Glomerular visceral epithelial cell (primary cell): ENCODE measurements around the gene TAS2R16.
"Not testable (repeated sequence)": the region's sequence is repeated elsewhere in the genome, so short reads cannot be mapped to it uniquely, and the experiment has no call there.

ENCODE experiments used
- DNase-seq: peaks from one replicate; pipeline ENCODE4 v3.0.0-alpha.2; 2016; ENCODE audit errors: extremely low spot score

The TAS2R16 gene

GRCh38 chr7:122972056-122972455, 23.4 kb downstream of the TAS2R16 start:
- DNase-seq: no peak

GRCh38 chr7:122970740-122971725, 24.5 kb downstream of the TAS2R16 start:
- no peak for DNase-seq

DNA sequence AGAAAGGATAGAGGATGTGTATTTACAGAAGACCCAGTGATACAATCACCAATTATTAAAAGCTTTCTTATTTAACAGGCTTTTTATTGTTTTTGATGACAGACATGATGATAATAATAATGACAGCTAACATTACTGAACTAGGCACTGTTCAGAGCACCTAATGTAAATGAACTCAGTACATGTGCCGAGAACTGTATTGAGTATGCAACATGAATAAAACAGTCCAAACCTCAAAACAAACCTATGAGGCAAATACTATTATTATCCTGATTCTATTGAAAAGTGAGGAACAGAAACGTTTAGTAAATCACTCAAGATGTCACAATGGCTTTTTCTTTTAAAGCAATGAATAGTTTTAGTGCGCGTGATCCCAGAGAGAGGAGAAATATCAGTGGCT, 27.1 kb downstream of the TAS2R16 start:
- no peak for DNase-seq

GRCh38 chr7:122965306-122965705, 30.2 kb downstream of the TAS2R16 start:
- peak; percentile 23 for DNase-seq

DNA sequence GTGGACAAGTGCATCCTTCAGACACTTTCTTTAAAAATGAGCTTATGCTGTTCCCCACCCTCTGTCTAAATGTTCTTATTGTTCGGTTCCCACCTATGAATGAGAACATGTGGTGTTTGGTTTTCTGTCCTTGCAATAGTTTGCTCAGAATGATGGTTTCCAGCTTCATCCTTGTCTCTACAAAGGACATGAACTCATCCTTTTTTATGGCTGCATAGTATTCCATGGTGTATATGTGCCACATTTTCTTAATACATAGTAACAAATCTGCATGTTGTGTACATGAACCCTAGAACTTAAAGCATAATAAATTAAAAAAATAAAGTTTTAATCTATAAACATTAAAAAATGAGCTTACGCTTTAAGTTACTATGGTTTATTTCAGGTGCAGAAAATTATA, 41.8 kb downstream of the TAS2R16 start:
- DNase-seq: not testable (repeated sequence)

GRCh38 chr7:122951006-122951405, 44.5 kb downstream of the TAS2R16 start:
- no peak for DNase-seq

- no peak for DNase-seq
These were observed 46.3 kb downstream of the TAS2R16 start for GRCh38 chr7:122949186-122949585.
